ENCODE results near the gene ZC3H10.
"Not testable (repeated sequence)": the region's sequence is repeated elsewhere in the genome, so short reads cannot be mapped to it uniquely, and the experiment has no call there.

Gene ZC3H10

GRCh38 chr12:56117778-56118687 lies at the start of gene ZC3H10:
TSS of gene ZC3H10 (plus strand) at chr12:56118266. CDS start at chr12:56120563, 2,297 bp downstream.
- DNase-seq = peak; percentile 78 to 85

- no peak for DNase-seq
Measured at GRCh38 chr12:56071648-56072047, 46.4 kb upstream of the ZC3H10 start.

GRCh38 chr12:56074396-56074795 lies 43.7 kb upstream of the ZC3H10 start:
- no peak for DNase-seq

GRCh38 chr12:56077966-56078365 lies 40.1 kb upstream of the ZC3H10 start:
- DNase-seq = not testable (repeated sequence)

- no peak for DNase-seq
Measured at GRCh38 chr12:56078427-56078826, 39.6 kb upstream of the ZC3H10 start.

GRCh38 chr12:56078931-56079722 lies 38.9 kb upstream of the ZC3H10 start:
- DNase-seq = no peak

- no peak for DNase-seq
Measured at GRCh38 chr12:56079723-56080555, 38.1 kb upstream of the ZC3H10 start, which contains the start of gene ERBB3. TSS of gene ERBB3 (plus strand) at chr12:56080165. CDS start at chr12:56080301, 136 bp downstream.

GRCh38 chr12:56080556-56081138 lies 37.4 kb upstream of the ZC3H10 start:
- no peak for DNase-seq

GRCh38 chr12:56081393-56082347 lies 36.4 kb upstream of the ZC3H10 start:
- DNase-seq = no peak

- DNase-seq = no peak
Measured at GRCh38 chr12:56082382-56082781, 35.7 kb upstream of the ZC3H10 start.

- no peak for DNase-seq
Measured at GRCh38 chr12:56082967-56083366, 35.1 kb upstream of the ZC3H10 start.

- no peak for DNase-seq
Measured at GRCh38 chr12:56084958-56085543, 33.0 kb upstream of the ZC3H10 start.

GRCh38 chr12:56086096-56086495 lies 32.0 kb upstream of the ZC3H10 start:
- no peak for DNase-seq

- no peak for DNase-seq
Measured at GRCh38 chr12:56086608-56087007, 31.5 kb upstream of the ZC3H10 start.

GRCh38 chr12:56087220-56087619 lies 30.8 kb upstream of the ZC3H10 start:
- DNase-seq = no peak

GRCh38 chr12:56097738-56098137 lies 20.3 kb upstream of the ZC3H10 start:
- DNase-seq = no peak

GRCh38 chr12:56098592-56098991 lies 19.5 kb upstream of the ZC3H10 start:
- DNase-seq = no peak

- no peak for DNase-seq
Measured at GRCh38 chr12:56099787-56100186, 18.3 kb upstream of the ZC3H10 start.

- no peak for DNase-seq
Measured at GRCh38 chr12:56101045-56101444, 17.0 kb upstream of the ZC3H10 start.

GRCh38 chr12:56102683-56103065 lies 15.4 kb upstream of the ZC3H10 start:
- no peak for DNase-seq

Measured in cerebellar nuclear complex (tissue), 1 donor.